DND-41 (cell line): ENCODE data around the gene CDKN2C.

ENCODE experiments used
- ATAC-seq: fragments of 200-7000 bp; cut with Tn5 transposase; 3 replicates; pipeline ENCODE4 v1.9.1; 2021; ENCODE audit warnings: low read depth; ENCODE audit not compliant: insufficient read depth
- DNase-seq: peaks from one replicate; pipeline ENCODE4 v3.0.0-alpha.2; 2020
- H2AFZ ChIP-seq: 2 replicates; pipeline ENCODE4 v1.6.0; 2012; ENCODE audit warnings: low read depth, low read length
- H3K27ac ChIP-seq: 2 replicates; pipeline ENCODE4 v1.5.1; 2012; ENCODE audit warnings: low read length, inconsistent platforms
- H3K27me3 ChIP-seq: fragments of 200-600 bp; sonication (generic); 2 replicates; pipeline ENCODE4 v1.6.0; 2012; ENCODE audit warnings: low read length, mild to moderate bottlenecking, inconsistent platforms; ENCODE audit not compliant: insufficient read depth, poor library complexity
- H3K36me3 ChIP-seq: 2 replicates; pipeline ENCODE4 v1.5.1; 2012; ENCODE audit warnings: low read length, inconsistent platforms; ENCODE audit not compliant: insufficient read depth
- H3K4me1 ChIP-seq: 2 replicates; pipeline ENCODE4 v1.5.1; 2012; ENCODE audit warnings: mild to moderate bottlenecking, low read length; ENCODE audit not compliant: insufficient read depth
- H3K4me2 ChIP-seq: 2 replicates; pipeline ENCODE4 v1.6.0; 2012; ENCODE audit warnings: mild to moderate bottlenecking, moderate library complexity, low read length, inconsistent platforms; ENCODE audit not compliant: insufficient read depth
- H3K4me3 ChIP-seq, 2 experiments: fragments of 200-600 bp in 1 of 2; shearing (Covaris generic) in 1 of 2; 2 replicates each; pipeline ENCODE4 v1.5.1; 2012 to 2016; ENCODE audit warnings: inconsistent platforms in 2 of 2, low read length in 2 of 2, mild to moderate bottlenecking in 2 of 2, low read depth in 1 of 2, moderate library complexity in 1 of 2
- H3K79me2 ChIP-seq: 2 replicates; pipeline ENCODE4 v1.6.0; 2012; ENCODE audit warnings: low read length, inconsistent platforms; ENCODE audit not compliant: insufficient read depth
- H3K9ac ChIP-seq: 2 replicates; pipeline ENCODE4 v1.6.0; 2012; ENCODE audit warnings: low read depth, mild to moderate bottlenecking, inconsistent platforms, low read length, moderate library complexity
- H3K9me3 ChIP-seq: 2 replicates; pipeline ENCODE4 v1.5.1; 2012; ENCODE audit warnings: low read length, moderate library complexity, mild to moderate bottlenecking, inconsistent platforms; ENCODE audit not compliant: insufficient read depth, severe bottlenecking
- H4K20me1 ChIP-seq: 2 replicates; pipeline ENCODE4 v1.6.0; 2012; ENCODE audit warnings: low read length; ENCODE audit not compliant: insufficient read depth
- EZH2 ChIP-seq: IDR thresholded peaks from 3 replicates; pipeline ENCODE4 v1.6.1; 2012; ENCODE audit warnings: borderline replicate concordance, low read depth, mild to moderate bottlenecking, moderate library complexity, low read length, inconsistent platforms; ENCODE audit not compliant: severe bottlenecking
- TF ChIP-seq, protein P1 (sequence below): IDR thresholded peaks from 2 replicates; pipeline ENCODE4 v1.5.1; 2012; ENCODE audit warnings: borderline replicate concordance, low read length, moderate library complexity, mild to moderate bottlenecking; ENCODE audit not compliant: poor library complexity, severe bottlenecking; ENCODE audit errors: extremely low read depth

Gene CDKN2C

DNA sequence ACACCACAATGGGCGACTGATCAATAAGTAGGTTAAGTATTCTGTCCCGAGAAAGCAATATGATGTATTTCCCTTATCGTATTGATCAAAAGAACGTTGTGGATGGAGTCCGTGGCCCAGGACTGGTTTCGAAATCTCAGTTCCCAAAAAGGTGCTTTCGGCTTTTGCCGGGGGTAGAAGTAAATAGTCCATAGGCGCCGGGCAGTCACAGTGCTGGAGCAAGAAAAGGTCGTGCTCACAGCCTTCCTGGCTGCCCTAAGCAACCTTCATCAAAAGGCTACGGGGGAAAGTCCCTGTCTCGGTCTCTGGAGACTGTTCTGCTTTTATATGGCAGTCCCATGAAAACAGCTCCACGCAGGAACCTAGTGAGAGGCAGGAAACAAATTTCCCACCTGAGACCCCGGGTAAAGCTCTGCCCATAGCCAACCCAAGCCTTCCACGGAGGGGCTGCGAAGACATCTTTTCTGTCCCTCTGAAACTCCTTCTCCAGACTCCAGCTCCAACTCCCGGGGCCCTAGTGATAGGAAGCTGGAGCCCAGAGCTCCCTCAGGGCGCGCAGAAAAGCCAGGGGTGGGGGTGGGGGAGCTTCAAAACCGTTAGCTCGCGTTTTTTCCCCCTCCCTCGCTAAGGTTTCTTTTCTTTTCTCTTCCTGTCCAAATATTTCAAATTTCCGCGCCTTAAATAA lies 7.0 kb downstream of the CDKN2C start:
- H3K9ac ChIP-seq, result peak overlapping the region; percentile 100
- H4K20me1 ChIP-seq, result no peaks in the 10 kb centered on the region
- H3K4me3 ChIP-seq, result peak overlapping the region; percentile 81 to 90
- peaks cover 100% of the 10 kb centered on the region for H3K79me2 ChIP-seq
- peaks cover 25% of the 10 kb centered on the region for H3K36me3 ChIP-seq
- no peaks in the 10 kb centered on the region for H3K9me3 ChIP-seq
- peak overlapping the region; percentile 62 for H3K4me2 ChIP-seq
- H2AFZ ChIP-seq, result peak overlapping the region; percentile 23
- DNase-seq (peak; percentile 71), ATAC-seq (peak; percentile 42)
- TF ChIP-seq, protein P1, sequence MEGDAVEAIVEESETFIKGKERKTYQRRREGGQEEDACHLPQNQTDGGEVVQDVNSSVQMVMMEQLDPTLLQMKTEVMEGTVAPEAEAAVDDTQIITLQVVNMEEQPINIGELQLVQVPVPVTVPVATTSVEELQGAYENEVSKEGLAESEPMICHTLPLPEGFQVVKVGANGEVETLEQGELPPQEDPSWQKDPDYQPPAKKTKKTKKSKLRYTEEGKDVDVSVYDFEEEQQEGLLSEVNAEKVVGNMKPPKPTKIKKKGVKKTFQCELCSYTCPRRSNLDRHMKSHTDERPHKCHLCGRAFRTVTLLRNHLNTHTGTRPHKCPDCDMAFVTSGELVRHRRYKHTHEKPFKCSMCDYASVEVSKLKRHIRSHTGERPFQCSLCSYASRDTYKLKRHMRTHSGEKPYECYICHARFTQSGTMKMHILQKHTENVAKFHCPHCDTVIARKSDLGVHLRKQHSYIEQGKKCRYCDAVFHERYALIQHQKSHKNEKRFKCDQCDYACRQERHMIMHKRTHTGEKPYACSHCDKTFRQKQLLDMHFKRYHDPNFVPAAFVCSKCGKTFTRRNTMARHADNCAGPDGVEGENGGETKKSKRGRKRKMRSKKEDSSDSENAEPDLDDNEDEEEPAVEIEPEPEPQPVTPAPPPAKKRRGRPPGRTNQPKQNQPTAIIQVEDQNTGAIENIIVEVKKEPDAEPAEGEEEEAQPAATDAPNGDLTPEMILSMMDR, result no peak
- no peak for TF ChIP-seq EZH2
- no peaks in the 10 kb centered on the region for H3K27me3 ChIP-seq
- peak overlapping the region; percentile 96 for H3K27ac ChIP-seq
- H3K4me1 ChIP-seq, result peaks cover 64% of the 10 kb centered on the region

DNA sequence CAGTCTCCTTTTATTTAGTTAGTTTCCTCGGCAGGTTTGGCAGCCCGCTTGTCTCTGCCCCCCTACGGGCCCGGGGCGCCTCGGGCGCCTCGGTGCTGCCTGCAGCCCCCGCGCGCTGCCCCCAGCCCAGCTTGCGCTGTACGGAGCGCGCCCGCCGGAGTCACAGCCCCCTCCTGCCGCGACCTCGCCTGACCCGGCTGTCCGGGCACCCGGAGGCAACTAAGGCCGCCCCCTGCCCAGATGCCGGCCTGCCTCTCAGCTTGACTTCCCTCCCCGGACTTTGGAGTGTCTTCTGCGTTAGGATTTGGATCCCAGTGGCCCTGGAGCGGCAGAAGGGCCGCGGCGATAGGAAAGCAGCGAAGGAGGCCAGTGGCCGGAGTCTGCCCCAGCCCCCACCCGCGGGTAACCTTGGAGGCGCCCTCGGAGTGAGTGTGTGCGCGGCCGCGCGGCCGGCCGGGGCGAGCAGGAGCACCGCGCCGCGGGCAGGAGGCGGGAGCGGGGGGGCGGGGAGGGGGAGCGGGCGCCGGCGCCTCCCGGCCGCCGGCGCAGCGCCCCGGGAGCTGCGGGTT lies 7.6 kb downstream of the CDKN2C start:
- Histone ChIP-seq H3K9me3 (no peaks in the 10 kb centered on the region), H3K27me3 (no peaks in the 10 kb centered on the region), H2AFZ (peak overlapping the region; percentile 65), H3K4me3 (peak overlapping the region; percentile 81 to 90), H3K9ac (peak overlapping the region; percentile 100), H3K79me2 (peaks cover 100% of the 10 kb centered on the region), H3K4me2 (peak overlapping the region; percentile 62), H3K36me3 (peaks cover 22% of the 10 kb centered on the region), H3K27ac (peak overlapping the region; percentile 96), H4K20me1 (no peaks in the 10 kb centered on the region), H3K4me1 (peaks cover 68% of the 10 kb centered on the region)
- DNase-seq (no peak), ATAC-seq (peak; percentile 28)
- TF ChIP-seq EZH2, result no peak
- TF ChIP-seq, protein P1, result no peak

DNA sequence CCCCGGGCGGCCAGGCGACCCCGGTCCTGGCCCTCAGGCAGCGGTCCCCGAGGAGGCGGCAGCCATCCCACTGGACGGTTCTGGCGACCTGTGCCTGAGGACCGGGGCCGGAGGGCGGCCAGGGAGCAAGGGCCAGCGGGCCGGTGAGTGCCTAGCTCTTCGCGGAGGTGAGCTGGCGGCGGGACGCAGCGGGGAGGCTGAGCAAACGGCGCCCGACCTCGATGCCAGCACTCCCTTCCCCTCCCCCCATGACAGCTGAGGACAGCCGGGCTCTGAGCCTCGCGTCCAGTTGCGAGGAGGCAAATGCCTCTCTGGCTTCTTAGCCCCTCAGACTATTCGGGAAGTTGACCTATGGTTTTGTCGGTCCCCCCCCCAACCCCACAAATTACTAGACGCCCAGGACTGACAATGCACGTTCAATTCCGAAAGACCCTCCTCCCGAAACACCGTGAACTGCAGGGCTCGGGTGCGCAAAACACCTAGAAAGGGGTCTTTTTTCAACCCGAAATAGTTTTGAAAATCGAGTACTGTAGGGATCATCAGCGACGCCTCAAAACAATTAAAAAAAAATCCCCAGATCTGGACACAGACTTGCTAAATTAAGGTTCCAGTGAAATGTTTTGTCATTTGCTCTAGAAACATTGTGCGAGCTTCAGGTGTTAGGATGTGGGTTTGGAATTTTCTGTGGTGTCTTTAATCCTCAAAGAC lies 8.3 kb downstream of the CDKN2C start:
- H2AFZ ChIP-seq, result peak overlapping the region; percentile 65
- peak; percentile 66 for DNase-seq
- H3K4me3 ChIP-seq, result peak overlapping the region; percentile 81 to 90
- peak overlapping the region; percentile 96 for H3K27ac ChIP-seq
- H3K4me2 ChIP-seq, result peak overlapping the region; percentile 62
- ATAC-seq, result peak; percentile 16
- peaks cover 100% of the 10 kb centered on the region for H3K79me2 ChIP-seq
- TF ChIP-seq, protein P1, result peak; percentile 4
- TF ChIP-seq EZH2, result no peak
- H3K36me3 ChIP-seq, result peaks cover 18% of the 10 kb centered on the region
- peaks cover 68% of the 10 kb centered on the region for H3K4me1 ChIP-seq
- H3K9ac ChIP-seq, result peak overlapping the region; percentile 100
- H4K20me1 ChIP-seq, result peaks cover 1% of the 10 kb centered on the region; the same call in 1 of the 2 replicates
- H3K9me3 ChIP-seq, result no peaks in the 10 kb centered on the region
- no peaks in the 10 kb centered on the region for H3K27me3 ChIP-seq
